Heart left ventricle (tissue), 16 donors: ENCODE measurements around the gene ODC1. TPM values are rescaled to one million over a fixed set of nuclear protein-coding genes. Genes with fewer than 3 reads are reported as not detected.
A peak's percentile ranks its signal among the peaks of the same experiment; 100 is the strongest.

ENCODE experiments used
- ATAC-seq, 4 donors: fragments of 200-7000 bp; cut with Tn5 transposase; one replicate each; pipeline ENCODE4 v1.9.1; 2020 to 2022; ENCODE audit warnings: moderate library complexity in 4 of 4, mild to moderate bottlenecking in 3 of 4, moderate number of reproducible peaks in 1 of 4
- DNase-seq, 5 donors: peaks; one replicate each; pipeline ENCODE4 v3.0.0-alpha.2; 2020
- H3K27ac ChIP-seq, 12 donors: fragments of 200-600 bp; sonication (generic) in 4 of 12; one replicate each; pipeline versions ENCODE4 v1.5.0 to v1.8.0; 2016 to 2022; ENCODE audit warnings: mild to moderate bottlenecking in 2 of 12
- H3K27me3 ChIP-seq, 9 donors: fragments of 200-600 bp; sonication (generic) in 2 of 9; one replicate each; pipeline versions ENCODE4 v1.5.1 to v1.8.0; 2016 to 2022; ENCODE audit warnings: mild to moderate bottlenecking in 3 of 9
- H3K36me3 ChIP-seq, 9 donors: fragments of 200-600 bp; sonication (generic) in 2 of 9; one replicate each; pipeline versions ENCODE4 v1.5.0 to v1.8.0; 2018 to 2022; ENCODE audit warnings: mild to moderate bottlenecking in 2 of 9
- H3K4me1 ChIP-seq, 12 donors: fragments of 200-600 bp; sonication (generic) in 4 of 12; one replicate each; pipeline versions ENCODE4 v1.5.0 to v1.8.0; 2016 to 2022; ENCODE audit warnings: mild to moderate bottlenecking in 3 of 12
- H3K4me3 ChIP-seq, 12 donors: fragments of 200-600 bp; sonication (generic) in 4 of 12; one replicate each; pipeline versions ENCODE4 v1.5.0 to v1.8.0; 2017 to 2022; ENCODE audit warnings: mild to moderate bottlenecking in 9 of 12, moderate library complexity in 4 of 12
- H3K9me3 ChIP-seq, 12 donors: fragments of 200-600 bp; sonication (generic) in 4 of 12; one replicate each; pipeline versions ENCODE4 v1.5.0 to v1.8.0; 2016 to 2022; ENCODE audit warnings: mild to moderate bottlenecking in 1 of 12
- CTCF ChIP-seq, 12 donors: fragments of 200-600 bp; sonication (generic) in 4 of 12; IDR thresholded peaks; one replicate each; pipeline versions ENCODE4 v1.5.0 to v1.8.0; 2018 to 2022; ENCODE audit warnings: antibody characterized with exemption in 12 of 12, mild to moderate bottlenecking in 5 of 12
- POLR2A ChIP-seq, 2 donors: fragments of 450-650 bp; IDR thresholded peaks; one replicate each; pipeline ENCODE4 v1.6.1; 2017; ENCODE audit warnings: antibody characterized with exemption in 2 of 2, mild to moderate bottlenecking in 2 of 2, moderate library complexity in 2 of 2
- WGBS, 4 donors: extraction: QIAGEN DNeasy Blood & Tissue Kit in 2 of 4; methylation state at CpG; one replicate each; pipeline versions ENCODE4 v1.1.5 to v1.1.7; 2013 to 2018; 5-methylcytosine and 5-hydroxymethylcytosine counted together
- intact Hi-C, 10 donors: fragments of 100-400 bp; cut with DNase I; formaldehyde crosslinking; loops; one replicate each; pipeline versions ENCODE4 v1.11.1 to v1.14.2; 2022
- polyA plus RNA-seq, 2 donors: library from polyadenylated mRNA; stranded (reverse); fragments of 200-250 nt; gene quantifications; one replicate each; pipeline ENCODE4 v1.2.3, GENCODE V29; 2013
- total RNA-seq, 9 donors: library from RNA; depleted of rRNA in 2 of 9; stranded (reverse); fragments of >200 nt in 2 of 9; fragmentation: NEBNext Ultra II Directional in 3 of 9; extraction: Animal tissue kit (Norgen Biotek cat#: 25700) in 3 of 9; gene quantifications; one replicate each; pipeline versions ENCODE4 v1.1.0 to v1.2.4, GENCODE V29; 2016 to 2023
- donor health status: ischemic (EF 13 %, LVEDD 7.1; RV severe dilation, severe dysfunction).
- donor health status: healthy with polysubstance abuse.
- donor health status: DM: no; HTN: yes; CAD: no.
- donor health status: DM: no; HTN: no; CAD: no.
- donor health status: ischemic (EF 25% LVEDD 6.9; RV normal size, moderate dysfunction).
- donor health status: ischemic (EF 25% LVEDD 5.7; RV mildly dilated, moderate dysfunction).
- donor health status: healthy.
- donor health status: DM: yes; HTN: yes; CAD: no.
- donor health status: ischemic (EF 35%, LVEDD 5.7; RV mildly dilated, moderate dysfunction).
- donor health status: nonischemic (EF 11% LVEDD 7.7; RV severe dilation, severe dysfunction).
- donor health status: DM: yes; HTN: yes; CAD: no.
- donor health status: PGD.
- donor health status: ischemic (EF 29% LVEDD 5.4; RV normal size, mild dysfunction).
- donor health status: nonischemic (EF 23%, LVEDD 6.1; RV moderate dilation, normal function).

The ODC1 gene
- total and polyA plus RNA-seq, 11 donors = 6.1 to 103 (median 48.2) TPM

GRCh38 chr2:10433947-10434885 lies 13.9 kb downstream of the ODC1 start:
- Histone ChIP-seq H3K4me3 (no peak overlapping the region), H3K27ac (no peak overlapping the region), H3K9me3 (no peaks in the 10 kb centered on the region), H3K4me1 (peaks cover 0 to 20% (median 1%) of the 10 kb centered on the region in 12 donors), H3K27me3 (peaks cover 0 to 7% (median 0%) of the 10 kb centered on the region in 9 donors), H3K36me3 (peaks cover 0 to 1% (median 0%) of the 10 kb centered on the region in 9 donors)
- TF ChIP-seq POLR2A (IDR thresholded peaks at IDR 0.05) (no peak), CTCF (IDR thresholded peaks at IDR 0.05) (no peak)
- DNase-seq (no peak), ATAC-seq (peak in 2 of 4 donors; percentile 4 to 10)
- 84 to 86% (median 85%) methylated on average over 13 to 19 of the region's 19 CpGs for WGBS, 4 donors
- intact Hi-C loops = loop anchor here (1.0 to 10.0 kb wide), 12 partner anchors 159 to 629 kb away; partner anchors contain the start of gene RRM2 (in 2 of the 10)

GRCh38 chr2:10433264-10433946 lies 14.7 kb downstream of the ODC1 start:
- TF ChIP-seq CTCF (IDR thresholded peaks at IDR 0.05) = no peak
- no peak for TF ChIP-seq POLR2A (IDR thresholded peaks at IDR 0.05)
- Histone ChIP-seq H3K4me1 (peaks cover 0 to 20% (median 1%) of the 10 kb centered on the region in 12 donors), H3K27me3 (peaks cover 0 to 7% (median 0%) of the 10 kb centered on the region in 9 donors), H3K36me3 (no peaks in the 10 kb centered on the region), H3K27ac (no peak overlapping the region), H3K9me3 (no peaks in the 10 kb centered on the region), H3K4me3 (no peak overlapping the region)
- no peak for DNase-seq
- 93 to 96% (median 95%) methylated on average over 10 of the region's 10 CpGs for WGBS, 4 donors
- ATAC-seq = no peak
- intact Hi-C loops = loop anchor here in 9 of 10 donors (1.0 to 10.0 kb wide), 10 partner anchors 159 to 629 kb away; no protein-coding TSS in a partner anchor

GRCh38 chr2:10432311-10433181 lies 15.6 kb downstream of the ODC1 start:
- peaks cover 0 to 7% (median 0%) of the 10 kb centered on the region in 9 donors for H3K27me3 ChIP-seq
- intact Hi-C loops = loop anchor here in 9 of 10 donors (1.0 to 10.0 kb wide), 10 partner anchors 158 to 628 kb away; no protein-coding TSS in a partner anchor
- TF ChIP-seq CTCF (IDR thresholded peaks at IDR 0.05) = no peak
- TF ChIP-seq POLR2A (IDR thresholded peaks at IDR 0.05) = no peak
- no peak for DNase-seq
- H3K9me3 ChIP-seq = no peaks in the 10 kb centered on the region
- no peak overlapping the region for H3K27ac ChIP-seq
- peaks cover 0 to 20% (median 1%) of the 10 kb centered on the region in 12 donors for H3K4me1 ChIP-seq
- 11 to 53% (median 32%) methylated on average over 17 to 49 of the region's 49 CpGs for WGBS, 4 donors
- H3K4me3 ChIP-seq = peak overlapping the region in 7 of 12 donors; percentile 22 to 61 (median 40)
- peaks cover 0 to 5% (median 0%) of the 10 kb centered on the region in 9 donors for H3K36me3 ChIP-seq
- peak in 2 of 4 donors; percentile 16 to 44 for ATAC-seq
